Upper lobe of right lung (tissue), 1 donor: ENCODE results near the gene AMOTL1. TPM values are rescaled to one million over a fixed set of nuclear protein-coding genes. Genes with fewer than 3 reads are reported as not detected.

Source experiments
- ATAC-seq: fragments of 200-7000 bp; cut with Tn5 transposase; one replicate; pipeline ENCODE4 v1.9.1; 2020; ENCODE audit warnings: mild to moderate bottlenecking, moderate library complexity
- DNase-seq: peaks from one replicate; pipeline ENCODE4 v3.0.0-alpha.2; 2020
- H3K27ac ChIP-seq: fragments of 200-600 bp; one replicate; pipeline ENCODE4 v1.8.0; 2022
- H3K27me3 ChIP-seq: fragments of 200-600 bp; one replicate; pipeline ENCODE4 v1.8.0; 2022; ENCODE audit warnings: mild to moderate bottlenecking
- H3K36me3 ChIP-seq: fragments of 200-600 bp; one replicate; pipeline ENCODE4 v1.8.0; 2022
- H3K4me1 ChIP-seq: fragments of 200-600 bp; one replicate; pipeline ENCODE4 v1.8.0; 2022
- H3K4me3 ChIP-seq: fragments of 200-600 bp; one replicate; pipeline ENCODE4 v1.8.0; 2022; ENCODE audit warnings: mild to moderate bottlenecking
- H3K9me3 ChIP-seq: fragments of 200-600 bp; one replicate; pipeline ENCODE4 v1.8.0; 2022
- intact Hi-C: fragments of 100-400 bp; cut with DNase I; formaldehyde crosslinking; loops from one replicate; pipeline ENCODE4 v1.11.0; 2022
- total RNA-seq: library from RNA; stranded (reverse); fragmentation: NEBNext Ultra II Directional; extraction: Animal tissue kit (Norgen Biotek cat#: 25700); gene quantifications from one replicate; pipeline ENCODE4 v1.2.1, GENCODE V29; 2021
- TF ChIP-seq, protein P1 (sequence below): fragments of 200-600 bp; IDR thresholded peaks from one replicate; pipeline ENCODE4 v1.8.0; 2022; ENCODE audit warnings: antibody characterized with exemption
- donor health status: DM: no; HTN: yes; CAD: no; lungs with severe emphysema.

The AMOTL1 gene
- total RNA-seq, 1 donor from 2014 or later = 62.5 TPM

DNA sequence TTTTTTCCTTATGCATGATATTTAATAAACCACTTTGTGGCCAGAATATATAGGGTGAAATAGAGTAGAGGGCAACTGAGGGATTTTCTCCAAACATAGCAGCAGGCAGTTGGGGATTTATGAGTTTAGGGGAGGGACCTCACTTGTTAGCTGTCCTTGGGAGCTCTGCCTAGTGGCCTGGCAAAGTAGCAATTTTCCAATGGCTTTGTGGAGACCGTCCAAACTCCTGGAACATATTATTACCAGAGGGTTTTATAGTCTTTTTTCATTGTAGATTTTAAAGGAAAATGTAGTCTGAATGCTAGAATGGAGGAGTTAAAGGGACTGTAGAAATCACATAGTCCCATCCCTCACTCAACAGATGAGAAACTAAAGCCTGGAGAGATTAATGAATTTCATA, 32.3 kb downstream of the AMOTL1 start:
- Histone ChIP-seq H3K4me1 (peaks cover 9% of the 10 kb centered on the region), H3K27ac (no peak overlapping the region), H3K4me3 (no peak overlapping the region), H3K27me3 (no peaks in the 10 kb centered on the region), H3K9me3 (no peaks in the 10 kb centered on the region), H3K36me3 (peaks cover 25% of the 10 kb centered on the region)
- TF ChIP-seq, protein P1, sequence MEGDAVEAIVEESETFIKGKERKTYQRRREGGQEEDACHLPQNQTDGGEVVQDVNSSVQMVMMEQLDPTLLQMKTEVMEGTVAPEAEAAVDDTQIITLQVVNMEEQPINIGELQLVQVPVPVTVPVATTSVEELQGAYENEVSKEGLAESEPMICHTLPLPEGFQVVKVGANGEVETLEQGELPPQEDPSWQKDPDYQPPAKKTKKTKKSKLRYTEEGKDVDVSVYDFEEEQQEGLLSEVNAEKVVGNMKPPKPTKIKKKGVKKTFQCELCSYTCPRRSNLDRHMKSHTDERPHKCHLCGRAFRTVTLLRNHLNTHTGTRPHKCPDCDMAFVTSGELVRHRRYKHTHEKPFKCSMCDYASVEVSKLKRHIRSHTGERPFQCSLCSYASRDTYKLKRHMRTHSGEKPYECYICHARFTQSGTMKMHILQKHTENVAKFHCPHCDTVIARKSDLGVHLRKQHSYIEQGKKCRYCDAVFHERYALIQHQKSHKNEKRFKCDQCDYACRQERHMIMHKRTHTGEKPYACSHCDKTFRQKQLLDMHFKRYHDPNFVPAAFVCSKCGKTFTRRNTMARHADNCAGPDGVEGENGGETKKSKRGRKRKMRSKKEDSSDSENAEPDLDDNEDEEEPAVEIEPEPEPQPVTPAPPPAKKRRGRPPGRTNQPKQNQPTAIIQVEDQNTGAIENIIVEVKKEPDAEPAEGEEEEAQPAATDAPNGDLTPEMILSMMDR = no peak
- DNase-seq = no peak
- intact Hi-C loops = no loop called here
- ATAC-seq = no peak

DNA sequence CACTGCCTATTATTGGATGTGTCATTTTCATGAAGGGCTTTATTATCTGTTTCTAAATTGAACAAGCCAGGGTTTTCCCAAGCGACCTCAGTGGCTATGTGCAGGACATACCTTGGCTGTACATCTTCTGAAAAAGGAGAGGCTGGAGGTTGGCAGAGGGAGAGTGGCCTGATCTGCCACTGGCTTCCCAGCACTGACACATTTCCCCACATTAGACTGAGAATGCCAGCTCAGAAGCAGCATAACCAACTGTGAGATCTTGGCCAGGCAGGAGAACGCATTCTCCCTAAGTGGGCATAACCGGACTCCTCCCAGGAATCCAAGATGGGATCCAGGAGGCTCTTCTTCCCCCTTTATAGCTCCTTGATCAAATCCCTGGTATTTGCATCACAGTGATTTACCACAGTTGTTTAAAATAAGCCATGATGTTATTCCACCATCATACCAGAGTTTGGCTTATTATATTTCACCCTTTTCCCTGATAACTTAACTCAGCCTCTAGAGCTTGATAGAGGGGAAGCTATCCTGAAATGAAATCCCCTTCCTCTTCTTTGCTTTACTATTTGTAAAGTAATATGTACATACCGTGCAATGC, 33.8 kb downstream of the AMOTL1 start:
- intact Hi-C loops = no loop called here
- H3K4me1 ChIP-seq = peaks cover 5% of the 10 kb centered on the region

DNA sequence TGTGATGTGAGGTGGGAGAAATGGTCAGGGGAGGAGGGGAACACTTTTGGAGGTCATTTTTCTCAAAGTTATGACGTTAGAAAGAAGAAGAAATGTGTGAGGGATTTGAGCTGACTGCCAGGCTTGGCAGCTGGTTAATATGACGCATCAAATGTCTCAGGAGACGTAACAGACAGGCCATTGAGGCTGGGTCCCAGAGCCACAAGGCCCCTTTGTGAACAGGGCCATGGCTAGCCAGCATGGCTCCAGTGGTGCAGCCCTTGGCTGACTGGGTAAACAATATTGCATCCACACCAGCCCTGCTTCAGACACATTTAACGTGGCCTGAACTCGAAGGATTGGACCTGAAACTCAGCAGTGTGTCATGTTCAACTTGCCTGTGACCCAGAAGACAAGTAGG, 34.3 kb downstream of the AMOTL1 start:
- Histone ChIP-seq H3K9me3 (no peaks in the 10 kb centered on the region), H3K4me3 (no peak overlapping the region), H3K36me3 (peaks cover 25% of the 10 kb centered on the region), H3K27me3 (no peaks in the 10 kb centered on the region), H3K27ac (no peak overlapping the region), H3K4me1 (peaks cover 4% of the 10 kb centered on the region)
- intact Hi-C loops = no loop called here
- TF ChIP-seq, protein P1 = no peak
- DNase-seq (no peak), ATAC-seq (no peak)

More for the DNA sequence above, 33.8 kb downstream of the AMOTL1 start:
- no peaks in the 10 kb centered on the region for H3K27me3 ChIP-seq
- H3K36me3 ChIP-seq = peaks cover 25% of the 10 kb centered on the region
- no peaks in the 10 kb centered on the region for H3K9me3 ChIP-seq
- ATAC-seq (no peak), DNase-seq (no peak)
- TF ChIP-seq, protein P1 = no peak
- H3K27ac ChIP-seq = no peak overlapping the region
- no peak overlapping the region for H3K4me3 ChIP-seq

DNA sequence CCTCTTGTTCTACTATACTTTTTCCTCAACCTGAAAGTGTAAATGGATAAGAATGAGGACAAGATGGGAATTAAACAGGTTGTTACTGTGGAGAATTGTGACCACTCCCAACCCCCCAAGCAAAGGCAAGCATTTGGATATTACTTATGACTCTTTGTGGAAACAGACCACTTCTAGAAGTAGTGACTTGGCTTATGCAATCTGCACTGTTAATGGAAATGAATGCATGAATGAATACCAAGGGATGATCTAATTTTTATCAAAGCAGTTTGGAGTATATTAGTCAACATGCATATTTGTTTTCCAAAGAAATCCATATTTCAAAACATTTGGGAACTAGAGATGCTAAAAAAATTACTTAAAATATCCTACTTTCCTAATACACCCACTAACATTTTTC, 35.3 kb downstream of the AMOTL1 start:
- H3K27ac ChIP-seq = no peak overlapping the region
- intact Hi-C loops = no loop called here
- no peaks in the 10 kb centered on the region for H3K9me3 ChIP-seq
- TF ChIP-seq, protein P1 = no peak
- peaks cover 4% of the 10 kb centered on the region for H3K4me1 ChIP-seq
- peaks cover 25% of the 10 kb centered on the region for H3K36me3 ChIP-seq
- H3K27me3 ChIP-seq = no peaks in the 10 kb centered on the region
- ATAC-seq (no peak), DNase-seq (no peak)
- no peak overlapping the region for H3K4me3 ChIP-seq

DNA sequence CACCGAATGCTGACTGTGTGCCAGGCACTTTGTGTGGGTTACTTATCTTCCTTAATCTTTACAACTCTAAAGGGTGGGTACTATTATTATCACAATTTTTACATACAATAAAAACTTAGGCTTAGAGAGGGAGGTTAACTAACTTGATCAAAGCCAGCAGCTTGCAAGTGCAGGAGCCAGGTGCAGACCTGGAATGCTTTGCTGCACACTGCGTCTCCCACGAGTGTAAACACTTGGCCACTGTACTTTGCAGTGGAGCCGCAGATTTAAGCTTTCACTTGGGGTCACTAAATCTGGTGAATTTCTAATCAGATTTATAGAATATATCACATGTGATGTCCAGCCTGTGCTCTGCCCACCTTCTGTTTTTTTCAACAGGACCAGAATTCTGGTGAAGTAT, 36.7 kb downstream of the AMOTL1 start:
- TF ChIP-seq, protein P1 = no peak
- Histone ChIP-seq H3K27ac (no peak overlapping the region), H3K9me3 (no peaks in the 10 kb centered on the region), H3K27me3 (no peaks in the 10 kb centered on the region), H3K4me3 (no peak overlapping the region), H3K36me3 (peaks cover 16% of the 10 kb centered on the region), H3K4me1 (peaks cover 4% of the 10 kb centered on the region)
- intact Hi-C loops = no loop called here
- ATAC-seq = no peak
- DNase-seq = no peak

DNA sequence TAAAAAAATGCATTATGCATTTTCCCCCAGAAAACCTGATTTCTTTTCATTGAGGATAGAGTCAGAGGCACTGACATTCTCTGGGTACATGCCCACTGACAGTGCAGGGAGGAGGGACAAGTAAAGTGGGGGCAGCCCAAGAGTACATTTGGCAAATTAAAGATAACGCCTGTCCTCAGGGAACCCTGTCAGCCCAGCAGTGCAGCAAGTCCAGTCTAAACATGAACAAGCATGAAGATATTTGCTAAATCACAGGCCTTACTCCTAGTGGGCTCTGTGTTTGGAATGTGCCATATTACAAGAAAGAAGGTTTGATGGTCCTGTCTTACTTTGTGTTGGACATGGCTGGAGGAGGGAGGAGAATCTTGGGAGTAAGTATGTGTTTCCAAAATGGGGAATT, 37.9 kb downstream of the AMOTL1 start:
- Histone ChIP-seq H3K27me3 (no peaks in the 10 kb centered on the region), H3K4me1 (peaks cover 4% of the 10 kb centered on the region), H3K9me3 (no peaks in the 10 kb centered on the region), H3K27ac (no peak overlapping the region), H3K4me3 (no peak overlapping the region), H3K36me3 (peaks cover 5% of the 10 kb centered on the region)
- TF ChIP-seq, protein P1 = no peak
- intact Hi-C loops = no loop called here
- no peak for DNase-seq
- no peak for ATAC-seq
